Measurements from ENCODE around the gene C1orf115. TPM values are rescaled to one million over a fixed set of nuclear protein-coding genes. Genes with fewer than 3 reads are reported as not detected.

Gene C1orf115
- total and polyA plus RNA-seq, 2 of the 4 experiments (the other 2 are of a cell fraction), result 0.07 to 0.18 TPM

DNA sequence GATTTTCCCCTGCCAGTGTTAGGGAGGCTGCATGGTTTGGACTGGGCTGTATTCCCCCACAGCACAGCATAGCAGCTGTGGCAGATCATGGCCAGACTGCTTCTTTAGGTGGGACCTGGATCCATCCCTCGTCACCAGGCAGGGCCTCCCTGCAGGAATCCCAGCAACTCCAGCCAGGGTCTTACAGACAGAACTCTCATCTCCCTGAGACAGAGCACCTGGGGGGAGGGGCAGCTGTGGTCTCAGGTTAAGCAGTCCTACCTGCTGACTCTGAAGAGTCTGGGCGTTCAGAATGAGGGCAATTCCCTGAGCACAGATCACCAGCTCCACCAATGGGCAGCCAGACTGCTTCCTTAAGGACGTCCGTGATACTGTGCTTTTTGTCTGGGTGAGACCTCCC is 47.9 kb upstream of the C1orf115 start:
- no peak overlapping the region for H4K8ac ChIP-seq (ENCODE audit: low read depth in 2 of 2, low read length in 2 of 2)
- no peak overlapping the region for H3K27ac ChIP-seq (ENCODE audit: insufficient read depth, low read length)
- H2BK5ac ChIP-seq (ENCODE audit: low read depth, low read length, poor library complexity, severe bottlenecking), result no peak overlapping the region
- H3K79me1 ChIP-seq (ENCODE audit: low read depth in 1 of 2, low read length in 2 of 2), result no peaks in the 10 kb centered on the region
- H4K91ac ChIP-seq (ENCODE audit: insufficient read depth, low read depth, low read length), result no peak overlapping the region
- H3K23ac ChIP-seq (ENCODE audit: low read depth, low read length), result no peak overlapping the region
- H3K36me3 ChIP-seq (ENCODE audit: control insufficient read depth, insufficient read depth, low read length), result no peaks in the 10 kb centered on the region
- dilution Hi-C loops (cut with HindIII; ENCODE audit: low sequenced_read_pairs, unreplicated experiment) (no loop called here), intact Hi-C loops (cut with micrococcal nuclease) (no loop called here), in situ Hi-C loops (cut with MboI; ENCODE audit: low sequenced_read_pairs) (no loop called here)
- no peak overlapping the region for H2AFZ ChIP-seq (replicated peaks; ENCODE audit: low read length, poor library complexity)
- no TSS peak for BruUV-seq (replicated peaks)
- no peaks in the 10 kb centered on the region for H4K20me1 ChIP-seq (ENCODE audit: insufficient read depth, low read length)
- H3K4me3 ChIP-seq (ENCODE audit: insufficient read depth, low read depth, low read length), result no peak overlapping the region
- no peak for ATAC-seq (ENCODE audit: low read depth)
- H4K5ac ChIP-seq (ENCODE audit: low read depth, low read length), result no peak overlapping the region
- no peaks in the 10 kb centered on the region for H3K4me1 ChIP-seq (ENCODE audit: control insufficient read depth, insufficient read depth, low read length)
- H2BK120ac ChIP-seq (ENCODE audit: low read depth, low read length), result no peak overlapping the region
- H3K4ac ChIP-seq (ENCODE audit: low read depth, low read length), result no peak overlapping the region
- no peak for DNase-seq
- H3K9me1 ChIP-seq (ENCODE audit: insufficient read depth, low read length), result no peaks in the 10 kb centered on the region
- 92% methylated on average over 2 of the region's 4 CpGs; no CpG with 5 or more reads in 1 of the 2 experiments for WGBS, 2 experiments (ENCODE audit: extremely low coverage in 2 of 2, insufficient read length in 1 of 2)
- no peak overlapping the region for H2BK20ac ChIP-seq (ENCODE audit: low read depth, low read length)
- no peak overlapping the region for H3K4me2 ChIP-seq (ENCODE audit: low read depth, low read length)
- CTCF ChIA-PET, result no interaction called here
- no peaks in the 10 kb centered on the region for H3K9me3 ChIP-seq (ENCODE audit: control insufficient read depth, insufficient read depth, low read length)
- POLR2A ChIA-PET (ENCODE audit: unreplicated experiment), result no interaction called here
- no peak overlapping the region for H3K18ac ChIP-seq (ENCODE audit: low read depth, low read length)
- no peak overlapping the region for H3K14ac ChIP-seq (replicated peaks; ENCODE audit: low read depth, low read length)
- H2BK15ac ChIP-seq (ENCODE audit: low read depth, low read length), result no peak overlapping the region
- H3K9ac ChIP-seq (ENCODE audit: low read depth, low read length), result no peak overlapping the region
- H2AK9ac ChIP-seq (replicated peaks; ENCODE audit: low read depth, low read length, poor library complexity), result no peak overlapping the region
- H3K56ac ChIP-seq (ENCODE audit: extremely low read depth, insufficient read depth, low read length), result no peak overlapping the region
- no peak overlapping the region for H2AK5ac ChIP-seq (ENCODE audit: low read depth, low read length)
- no peaks in the 10 kb centered on the region for H3K27me3 ChIP-seq (ENCODE audit: control insufficient read depth, insufficient read depth, low read length)
- TF ChIP-seq RFX5 (IDR thresholded peaks at IDR 0.05; ENCODE audit: low read depth, low read length), result no peak
- no peak for TF ChIP-seq USF2 (IDR thresholded peaks at IDR 0.05; ENCODE audit: low read depth, low read length)
- TF ChIP-seq RCOR1 (IDR thresholded peaks at IDR 0.05; ENCODE audit: insufficient replicate concordance, low read length), result no peak
- no peak for TF ChIP-seq MAZ (IDR thresholded peaks at IDR 0.05; ENCODE audit: borderline replicate concordance, low read depth, low read length)
- TF ChIP-seq ELK1 (IDR thresholded peaks at IDR 0.05; ENCODE audit: borderline replicate concordance, low read depth, low read length), result no peak
- TF ChIP-seq POLR2A (IDR thresholded peaks at IDR 0.05; ENCODE audit: low read depth, low read length), result no peak
- TF ChIP-seq CEBPB (IDR thresholded peaks at IDR 0.05; ENCODE audit: low read depth, low read length), result no peak
- TF ChIP-seq BHLHE40 (IDR thresholded peaks at IDR 0.05; ENCODE audit: low read depth, low read length), result no peak
- TF ChIP-seq NFE2L2 (IDR thresholded peaks at IDR 0.05; ENCODE audit: low read depth, low read length), result no peak
- TF ChIP-seq RAD21 (IDR thresholded peaks at IDR 0.05; ENCODE audit: low read length), result no peak
- no peak for TF ChIP-seq MXI1 (IDR thresholded peaks at IDR 0.05; ENCODE audit: borderline replicate concordance, low read depth, low read length)
- no peak for TF ChIP-seq MAFK (IDR thresholded peaks at IDR 0.05; ENCODE audit: low read depth, low read length)
- no peak for TF ChIP-seq FOS (IDR thresholded peaks at IDR 0.05; ENCODE audit: low read depth, low read length)
